GM12878 (cell line): ENCODE results near the gene SPACDR. TPM values are rescaled to one million over a fixed set of nuclear protein-coding genes. Genes with fewer than 3 reads are reported as not detected.
A peak's percentile ranks its signal among the peaks of the same experiment; 100 is the strongest.

Experiments
- ATAC-seq: fragments of 200-7000 bp; cut with Tn5 transposase; 3 replicates; pipeline ENCODE4 v1.9.1; 2020; ENCODE audit warnings: mild to moderate bottlenecking, moderate library complexity
- BruUV-seq: library from RNA; stranded (reverse); fragments of 400-500 nt; replicated peaks from 2 replicates; lab custom pipeline; 2021; lab: Mats Ljungman, UMichigan
- CTCF ChIA-PET: fragments of 300-600 bp; sonication (Branson Sonifier 250); formaldehyde crosslinking; extraction: SDS; loops from one replicate; lab custom pipeline; 2021; ENCODE audit warnings: inconsistent platforms; lab: Yijun Ruan, JAX
- POLR2A ChIA-PET: fragments of 350-600 bp; formaldehyde crosslinking; extraction: SDS; loops from one replicate; lab custom pipeline; 2021; ENCODE audit warnings: inconsistent platforms; lab: Charles Lee
- RAD21 ChIA-PET: fragments of 300-600 bp; sonication (Branson Sonifier 250); formaldehyde crosslinking; loops from one replicate; lab custom pipeline; 2023; ENCODE audit warnings: antibody characterized with exemption; ENCODE audit not compliant: unreplicated experiment; lab: Charles Lee
- SMC1A ChIA-PET: fragments of 300-600 bp; sonication (Branson Sonifier 250); formaldehyde crosslinking; loops from one replicate; lab custom pipeline; 2023; ENCODE audit not compliant: unreplicated experiment, uncharacterized antibody; lab: Charles Lee
- DNase-seq: peaks from one replicate; pipeline ENCODE4 v3.0.0-alpha.2; 2011; ENCODE audit warnings: low read depth, low spot score
- FAIRE-seq: peaks from 3 replicates; lab custom pipeline; 2011; peaks lifted over from hg19 to GRCh38; lab: Jason Lieb, UNC
- H2AFZ ChIP-seq: 2 replicates; pipeline ENCODE4 v1.6.0; 2011; ENCODE audit warnings: low read depth, low read length, control low read depth; ENCODE audit not compliant: control insufficient read depth
- H3K27ac ChIP-seq: 2 replicates; pipeline ENCODE4 v1.5.1; 2011; ENCODE audit warnings: control low read depth; ENCODE audit not compliant: control insufficient read depth, insufficient read depth
- H3K27me3 ChIP-seq, 2 experiments: replicated peaks in 1 of 2; 2 replicates each; pipeline versions ENCODE4 v1.6.0 to v1.6.1; 2011; ENCODE audit warnings: low read length in 1 of 2; ENCODE audit not compliant: control insufficient read depth in 2 of 2, insufficient read depth in 2 of 2
- H3K36me3 ChIP-seq, 2 experiments: 2 replicates each; pipeline ENCODE4 v1.5.1; 2011; ENCODE audit warnings: low read length in 1 of 2; ENCODE audit not compliant: control insufficient read depth in 2 of 2, insufficient read depth in 2 of 2
- H3K4me1 ChIP-seq: 2 replicates; pipeline ENCODE4 v1.6.1; 2011; ENCODE audit warnings: mild to moderate bottlenecking, low read length, moderate library complexity, mixed read lengths; ENCODE audit not compliant: control insufficient read depth, insufficient read depth
- H3K4me2 ChIP-seq: 2 replicates; pipeline ENCODE4 v1.6.0; 2011; ENCODE audit warnings: control low read depth; ENCODE audit not compliant: control insufficient read depth, insufficient read depth
- H3K4me3 ChIP-seq: fragments of 200-600 bp; sonication (generic); 2 replicates; pipeline ENCODE4 v1.5.1; 2016
- H3K79me2 ChIP-seq: 2 replicates; pipeline ENCODE4 v1.6.0; 2011; ENCODE audit warnings: low read length; ENCODE audit not compliant: control insufficient read depth, insufficient read depth
- H3K9ac ChIP-seq: 2 replicates; pipeline ENCODE4 v1.8.0; 2011; ENCODE audit warnings: low read length, control low read depth, mixed read lengths; ENCODE audit not compliant: control insufficient read depth, insufficient read depth
- H3K9me3 ChIP-seq: replicated peaks from 3 replicates; pipeline ENCODE4 v1.5.1; 2011; ENCODE audit warnings: mild to moderate bottlenecking, low read length; ENCODE audit not compliant: control insufficient read depth, insufficient read depth
- H4K20me1 ChIP-seq: 2 replicates; pipeline ENCODE4 v1.6.0; 2011; ENCODE audit not compliant: control insufficient read depth, insufficient read depth
- BRCA1 ChIP-seq: IDR thresholded peaks from 2 replicates; pipeline ENCODE4 v1.6.1; 2011; ENCODE audit warnings: low read depth, low read length, improper control_type of control experiment
- CHD2 ChIP-seq: IDR thresholded peaks from 2 replicates; pipeline ENCODE4 v1.6.1; 2011; ENCODE audit warnings: low read depth, low read length, improper control_type of control experiment, borderline replicate concordance
- E2F4 ChIP-seq: IDR thresholded peaks from 2 replicates; pipeline ENCODE4 v1.6.1; 2012; ENCODE audit warnings: low read depth, low read length, improper control_type of control experiment
- ESRRA ChIP-seq: IDR thresholded peaks from 2 replicates; pipeline ENCODE4 v1.6.1; 2012; ENCODE audit warnings: mild to moderate bottlenecking, low read length, improper control_type of control experiment
- GABPA ChIP-seq: IDR thresholded peaks from 2 replicates; pipeline ENCODE4 v1.6.1; 2014; ENCODE audit warnings: antibody characterized with exemption, low read depth, mild to moderate bottlenecking, inconsistent platforms
- IKZF1 ChIP-seq: fragments of 450-650 bp; conservative IDR thresholded peaks from 2 replicates; pipeline ENCODE4 v1.6.1; 2017; ENCODE audit warnings: antibody characterized with exemption, mild to moderate bottlenecking
- LARP7 ChIP-seq: fragments of 450-650 bp; IDR thresholded peaks from 2 replicates; pipeline ENCODE4 v1.6.1; 2017; ENCODE audit warnings: mild to moderate bottlenecking
- NFYB ChIP-seq: IDR thresholded peaks from 2 replicates; pipeline ENCODE4 v1.6.1; 2011; ENCODE audit warnings: low read depth, mild to moderate bottlenecking, low read length, improper control_type of control experiment, moderate library complexity; ENCODE audit not compliant: insufficient read depth
- NR2F1 ChIP-seq: fragments of 450-650 bp; conservative IDR thresholded peaks from 2 replicates; pipeline ENCODE4 v1.6.1; 2017; ENCODE audit warnings: mild to moderate bottlenecking
- POLR2A ChIP-seq: IDR thresholded peaks from 2 replicates; pipeline ENCODE4 v1.6.1; 2011; ENCODE audit warnings: low read depth, mild to moderate bottlenecking, low read length
- POLR2AphosphoS2 ChIP-seq: IDR thresholded peaks from 2 replicates; pipeline ENCODE4 v1.6.1; 2011; ENCODE audit warnings: low read depth, mild to moderate bottlenecking, low read length, improper control_type of control experiment, moderate library complexity
- RAD51 ChIP-seq: fragments of 450-650 bp; IDR thresholded peaks from 2 replicates; pipeline ENCODE4 v1.6.1; 2016; ENCODE audit warnings: moderate library complexity, mild to moderate bottlenecking, inconsistent platforms
- REST ChIP-seq: IDR thresholded peaks from 2 replicates; pipeline ENCODE4 v1.6.1; 2012; ENCODE audit warnings: mild to moderate bottlenecking, low read depth, low read length
- SREBF1 ChIP-seq: IDR thresholded peaks from 2 replicates; pipeline ENCODE4 v1.6.1; 2012; ENCODE audit warnings: mild to moderate bottlenecking, low read length
- ZNF622 ChIP-seq: fragments of 450-650 bp; IDR thresholded peaks from 2 replicates; pipeline ENCODE4 v1.6.1; 2017; ENCODE audit warnings: mild to moderate bottlenecking, inconsistent platforms
- WGBS: methylation state at CpG from one replicate; pipeline ENCODE4 v1.1.6; 2016; ENCODE audit warnings: low lambda C conversion rate; ENCODE audit not compliant: insufficient replicate concordance, insufficient coverage; ENCODE audit errors: missing lambda C conversion rate; 5-methylcytosine and 5-hydroxymethylcytosine counted together
- in situ Hi-C: fragments of 300-500 bp; cut with MboI; formaldehyde crosslinking; loops from 9 replicates; pipeline ENCODE4 v1.14.3; 2018; ENCODE audit warnings: mixed read lengths
- intact Hi-C: fragments of 100-400 bp; cut with micrococcal nuclease; formaldehyde crosslinking; loops from one replicate; pipeline ENCODE4 v1.14.2; 2022; ENCODE audit not compliant: unreplicated experiment
- polyA plus RNA-seq, 11 experiments: library from polyadenylated mRNA; depleted of rRNA in 4 of 11; unstranded in 6 of 11; stranded (reverse) in 5 of 11; fragments of >200 nt; fragmentation: Nextera tagmentation in 4 of 11; fragmentation: Illumina TruSeq in 1 of 11; extraction: Ambion mirVana in 4 of 11; extraction: Trizol in 1 of 11; gene quantifications; 1 replicate in 1 of 11; 2 replicates in 10 of 11; pipeline versions ENCODE4 v1.2.1 to v1.2.3, GENCODE V29; 2011 to 2016; ENCODE audit warnings: inconsistent platforms in 2 of 11, missing spikeins in 2 of 11, low read depth in 1 of 11
- total RNA-seq, 4 experiments: library from RNA; depleted of rRNA in 3 of 4; stranded (reverse); fragments of >200 nt in 3 of 4; fragmentation: Illumina TruSeq in 1 of 4; extraction: Trizol in 1 of 4; gene quantifications; 2 replicates each; pipeline versions ENCODE4 v1.2.1 to v1.2.3, GENCODE V29; 2013 to 2021
- TF ChIP-seq, protein P1 (sequence below): fragments of 450-650 bp; conservative IDR thresholded peaks from 2 replicates; pipeline ENCODE4 v1.6.1; 2017; ENCODE audit warnings: mild to moderate bottlenecking, moderate library complexity

The SPACDR gene
- total and polyA plus RNA-seq, 10 of the 15 experiments (the other 5 are each of a cell fraction or from before 2014, with no cell fraction given), result 0.18 to 1.5 (median 0.63) TPM

- Histone ChIP-seq H3K27ac (peak overlapping the region; percentile 92), H2AFZ (peak overlapping the region; percentile 90), H3K9me3 (no peaks in the 10 kb centered on the region), H4K20me1 (no peaks in the 10 kb centered on the region), H3K79me2 (peaks cover 43% of the 10 kb centered on the region), H3K4me2 (peak overlapping the region; percentile 94), H3K27me3 (no peaks in the 10 kb centered on the region), H3K36me3 (peaks cover 5 to 16% of the 10 kb centered on the region in 2 experiments; a peak in 3 of 4 replicates), H3K4me1 (peaks cover 24% of the 10 kb centered on the region), H3K9ac (peak overlapping the region; percentile 83), H3K4me3 (peak overlapping the region; percentile 91)
- SMC1A ChIA-PET, result interaction anchor here (0.7 to 1.3 kb wide), 5 partner anchors 39 to 123 kb away, joined by 3 to 4 read pairs (median 3); partner anchors contain the start of gene TSC22D4
- intact Hi-C loops (no loop called here), in situ Hi-C loops (no loop called here)
- CTCF ChIA-PET, result interaction anchor here (1.0 to 2.8 kb wide), 5 partner anchors 15 to 297 kb away, joined by 3 to 13 read pairs (median 7); partner anchors contain the start of genes FBXO24 and LRCH4
- no peak for FAIRE-seq
- BruUV-seq, result TSS peak; percentile 88
- RAD21 ChIA-PET, result interaction anchor here (0.7 to 1.0 kb wide), 3 partner anchors 28 to 33 kb away, joined by 3 to 7 read pairs (median 3); no protein-coding TSS in a partner anchor
- DNase-seq, result no peak
- ATAC-seq, result peak; percentile 50
- WGBS, result 1% methylated on average over 46 of the region's 81 CpGs
- POLR2A ChIA-PET, result interaction anchor here (0.5 to 2.6 kb wide), 13 partner anchors 7 to 151 kb away, joined by 3 to 18 read pairs (median 4); partner anchors contain the start of genes FBXO24, TSC22D4 and ZCWPW1
- TF ChIP-seq GABPA (no peak), REST (no peak), BRCA1 (no peak), NFYB (no peak), SREBF1 (no peak), POLR2A (peak; percentile 73), ZNF622 (no peak), E2F4 (no peak), NR2F1 (0 out of 2 replicates have a peak, but pooled peaks have one; percentile 27), RAD51 (no peak), POLR2AphosphoS2 (no peak; the same call in 1 of the 2 replicates), CHD2 (no peak), IKZF1 (peak; percentile 61; the same call in 1 of the 2 replicates), LARP7 (peak; percentile 94), ESRRA (no peak)
- TF ChIP-seq, protein P1, sequence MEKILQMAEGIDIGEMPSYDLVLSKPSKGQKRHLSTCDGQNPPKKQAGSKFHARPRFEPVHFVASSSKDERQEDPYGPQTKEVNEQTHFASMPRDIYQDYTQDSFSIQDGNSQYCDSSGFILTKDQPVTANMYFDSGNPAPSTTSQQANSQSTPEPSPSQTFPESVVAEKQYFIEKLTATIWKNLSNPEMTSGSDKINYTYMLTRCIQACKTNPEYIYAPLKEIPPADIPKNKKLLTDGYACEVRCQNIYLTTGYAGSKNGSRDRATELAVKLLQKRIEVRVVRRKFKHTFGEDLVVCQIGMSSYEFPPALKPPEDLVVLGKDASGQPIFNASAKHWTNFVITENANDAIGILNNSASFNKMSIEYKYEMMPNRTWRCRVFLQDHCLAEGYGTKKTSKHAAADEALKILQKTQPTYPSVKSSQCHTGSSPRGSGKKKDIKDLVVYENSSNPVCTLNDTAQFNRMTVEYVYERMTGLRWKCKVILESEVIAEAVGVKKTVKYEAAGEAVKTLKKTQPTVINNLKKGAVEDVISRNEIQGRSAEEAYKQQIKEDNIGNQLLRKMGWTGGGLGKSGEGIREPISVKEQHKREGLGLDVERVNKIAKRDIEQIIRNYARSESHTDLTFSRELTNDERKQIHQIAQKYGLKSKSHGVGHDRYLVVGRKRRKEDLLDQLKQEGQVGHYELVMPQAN, result peak; percentile 59
Observed at GRCh38 chr7:100435401-100436304, 28.4 kb downstream of the SPACDR start.
